HL-60 (cell line): ENCODE data around the gene OGFR.

Experiments
- CTCF ChIP-seq: IDR thresholded peaks from one replicate; pipeline ENCODE4 v1.5.1; 2011; ENCODE audit warnings: low read length, control low read depth, inconsistent platforms; ENCODE audit not compliant: insufficient read depth
- POLR2AphosphoS5 ChIP-seq: IDR thresholded peaks from 2 replicates; pipeline ENCODE4 v1.6.1; 2012; ENCODE audit warnings: low read depth

GRCh38 chr20:62755817-62756724 is 48.6 kb upstream of the OGFR start:
- TF ChIP-seq CTCF (no peak), POLR2AphosphoS5 (no peak)
